HEK293 (cell line): ENCODE data around the gene CRIM1.

ENCODE experiments used
- ZNF10 ChIP-seq: fragments of 450-650 bp; formaldehyde crosslinking; IDR thresholded peaks from 2 replicates; pipeline ENCODE4 v1.5.1; 2017; ENCODE audit warnings: missing biosample characterization, missing genetic modification characterization
- ZNF239 ChIP-seq: fragments of 450-650 bp; formaldehyde crosslinking; IDR thresholded peaks from 2 replicates; pipeline ENCODE4 v1.5.1; 2016; ENCODE audit warnings: missing biosample characterization, missing genetic modification characterization
- ZNF670 ChIP-seq: fragments of 450-650 bp; formaldehyde crosslinking; IDR thresholded peaks from 2 replicates; pipeline ENCODE4 v1.5.1; 2016; ENCODE audit warnings: missing biosample characterization, missing genetic modification characterization, low read depth
- ZNF776 ChIP-seq: fragments of 450-650 bp; formaldehyde crosslinking; IDR thresholded peaks from 2 replicates; pipeline ENCODE4 v1.5.0; 2017; ENCODE audit warnings: missing biosample characterization, missing genetic modification characterization, borderline replicate concordance
- TF ChIP-seq, protein P1 (sequence below): fragments of 450-650 bp; formaldehyde crosslinking; IDR thresholded peaks from 2 replicates; pipeline ENCODE4 v1.5.1; 2016; ENCODE audit warnings: missing biosample characterization, missing genetic modification characterization
- TF ChIP-seq, protein P2 (sequence below): sonication (generic); formaldehyde crosslinking; IDR thresholded peaks from 2 replicates; pipeline ENCODE4 v1.8.1; 2022; ENCODE audit warnings: mild to moderate bottlenecking, moderate library complexity, missing genetic modification reagents

DNA sequence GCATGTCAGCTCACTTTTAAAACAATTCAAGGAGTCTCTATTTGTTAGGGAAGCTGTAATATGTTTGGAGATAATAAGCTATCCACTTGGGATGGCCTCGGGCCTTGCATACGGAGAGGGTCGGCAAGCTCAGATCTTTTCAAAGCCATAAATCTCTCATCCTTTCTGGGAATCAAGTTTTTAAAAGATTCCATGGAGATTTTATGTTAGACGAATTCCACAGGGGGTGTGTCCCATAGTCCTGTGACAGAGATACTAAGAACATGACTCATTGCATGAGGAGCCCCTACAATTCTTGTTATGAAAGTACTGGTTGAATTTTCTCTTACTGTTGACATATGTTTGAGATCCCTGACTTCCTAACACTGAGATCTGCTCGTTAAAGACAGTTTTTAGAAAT is 133.7 kb downstream of the CRIM1 start:
- TF ChIP-seq, protein P1, sequence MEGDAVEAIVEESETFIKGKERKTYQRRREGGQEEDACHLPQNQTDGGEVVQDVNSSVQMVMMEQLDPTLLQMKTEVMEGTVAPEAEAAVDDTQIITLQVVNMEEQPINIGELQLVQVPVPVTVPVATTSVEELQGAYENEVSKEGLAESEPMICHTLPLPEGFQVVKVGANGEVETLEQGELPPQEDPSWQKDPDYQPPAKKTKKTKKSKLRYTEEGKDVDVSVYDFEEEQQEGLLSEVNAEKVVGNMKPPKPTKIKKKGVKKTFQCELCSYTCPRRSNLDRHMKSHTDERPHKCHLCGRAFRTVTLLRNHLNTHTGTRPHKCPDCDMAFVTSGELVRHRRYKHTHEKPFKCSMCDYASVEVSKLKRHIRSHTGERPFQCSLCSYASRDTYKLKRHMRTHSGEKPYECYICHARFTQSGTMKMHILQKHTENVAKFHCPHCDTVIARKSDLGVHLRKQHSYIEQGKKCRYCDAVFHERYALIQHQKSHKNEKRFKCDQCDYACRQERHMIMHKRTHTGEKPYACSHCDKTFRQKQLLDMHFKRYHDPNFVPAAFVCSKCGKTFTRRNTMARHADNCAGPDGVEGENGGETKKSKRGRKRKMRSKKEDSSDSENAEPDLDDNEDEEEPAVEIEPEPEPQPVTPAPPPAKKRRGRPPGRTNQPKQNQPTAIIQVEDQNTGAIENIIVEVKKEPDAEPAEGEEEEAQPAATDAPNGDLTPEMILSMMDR: no peak
- TF ChIP-seq ZNF239 (tag by site-specific recombination) (no peak), ZNF776 (tag by site-specific recombination) (no peak), ZNF10 (tag by site-specific recombination) (no peak), ZNF670 (tag by site-specific recombination) (no peak)
- TF ChIP-seq, protein P2, sequence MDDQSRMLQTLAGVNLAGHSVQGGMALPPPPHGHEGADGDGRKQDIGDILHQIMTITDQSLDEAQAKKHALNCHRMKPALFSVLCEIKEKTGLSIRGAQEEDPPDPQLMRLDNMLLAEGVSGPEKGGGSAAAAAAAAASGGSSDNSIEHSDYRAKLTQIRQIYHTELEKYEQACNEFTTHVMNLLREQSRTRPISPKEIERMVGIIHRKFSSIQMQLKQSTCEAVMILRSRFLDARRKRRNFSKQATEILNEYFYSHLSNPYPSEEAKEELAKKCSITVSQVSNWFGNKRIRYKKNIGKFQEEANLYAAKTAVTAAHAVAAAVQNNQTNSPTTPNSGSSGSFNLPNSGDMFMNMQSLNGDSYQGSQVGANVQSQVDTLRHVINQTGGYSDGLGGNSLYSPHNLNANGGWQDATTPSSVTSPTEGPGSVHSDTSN (CRISPR knock-in tag): no peak
